Upper lobe of left lung (tissue), 4 donors: ENCODE data around the gene C10orf88.

Source experiments
- POLR2A ChIP-seq, 4 donors: fragments of 450-650 bp; IDR thresholded peaks; one replicate each; pipeline ENCODE4 v1.5.1; 2016 to 2017; ENCODE audit warnings: antibody characterized with exemption in 4 of 4, mild to moderate bottlenecking in 2 of 4
- POLR2AphosphoS5 ChIP-seq, 2 donors: sonication (generic); formaldehyde crosslinking; IDR thresholded peaks; one replicate each; pipeline ENCODE4 v1.5.1; 2017; ENCODE audit warnings: antibody characterized with exemption in 2 of 2

DNA sequence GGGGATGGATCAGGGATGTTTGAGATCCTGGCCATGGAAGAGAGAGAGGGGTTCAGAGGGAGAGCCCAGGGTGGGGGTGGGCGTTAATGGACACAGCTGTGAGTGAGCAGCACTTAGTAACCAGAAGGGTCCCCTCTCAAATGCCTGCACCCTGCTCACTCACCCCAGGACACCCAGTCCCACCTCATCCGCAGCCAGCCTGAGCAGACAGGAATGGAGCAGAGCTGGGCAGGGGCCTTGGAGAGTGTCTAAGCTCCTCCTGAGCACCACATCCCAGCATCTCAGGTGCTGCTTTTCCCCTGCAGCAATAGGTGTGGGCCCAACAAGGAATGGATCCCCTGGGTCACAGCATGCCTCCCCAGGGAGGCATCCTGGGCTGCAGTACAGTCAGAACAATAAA is 38.3 kb downstream of the C10orf88 start:
- TF ChIP-seq POLR2A (IDR thresholded peaks at IDR 0.05) (no peak), POLR2AphosphoS5 (IDR thresholded peaks at IDR 0.05) (no peak)
